ENCODE data around the gene VTCN1.

DNA sequence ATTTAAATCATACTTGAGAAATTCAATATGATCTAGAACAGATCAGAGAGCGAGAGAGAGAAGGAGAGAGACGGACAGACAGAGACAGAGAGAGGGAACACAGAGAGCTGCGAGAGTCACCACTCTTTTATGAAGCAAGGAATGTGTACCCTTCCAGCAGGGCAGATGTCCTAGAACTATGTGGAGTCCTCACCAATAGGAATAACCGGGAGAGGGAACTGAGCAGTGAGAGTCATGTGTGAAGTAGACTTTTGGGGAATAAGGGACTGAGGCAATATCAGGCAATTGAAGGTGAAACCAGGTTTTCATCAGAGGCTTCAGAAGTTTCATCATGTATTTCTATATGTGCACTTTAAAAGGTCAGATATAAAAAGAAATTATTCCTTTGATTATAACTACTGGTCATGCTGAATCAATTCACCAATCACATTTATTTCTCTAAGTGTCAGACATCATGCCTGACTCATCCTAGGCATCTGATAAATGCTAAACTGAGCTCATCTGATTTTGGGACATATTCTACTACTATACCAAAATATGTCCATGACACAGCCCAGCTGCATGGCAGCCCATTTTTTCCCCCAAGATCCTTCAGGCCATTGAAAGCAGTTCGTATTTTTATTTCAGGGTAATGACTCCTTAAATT lies 22.4 kb downstream of the VTCN1 start:
- TF ChIP-seq RNF2 (IDR thresholded peaks at IDR 0.05; ENCODE audit: borderline replicate concordance, low read depth), result no peak
- TF ChIP-seq, protein P1, sequence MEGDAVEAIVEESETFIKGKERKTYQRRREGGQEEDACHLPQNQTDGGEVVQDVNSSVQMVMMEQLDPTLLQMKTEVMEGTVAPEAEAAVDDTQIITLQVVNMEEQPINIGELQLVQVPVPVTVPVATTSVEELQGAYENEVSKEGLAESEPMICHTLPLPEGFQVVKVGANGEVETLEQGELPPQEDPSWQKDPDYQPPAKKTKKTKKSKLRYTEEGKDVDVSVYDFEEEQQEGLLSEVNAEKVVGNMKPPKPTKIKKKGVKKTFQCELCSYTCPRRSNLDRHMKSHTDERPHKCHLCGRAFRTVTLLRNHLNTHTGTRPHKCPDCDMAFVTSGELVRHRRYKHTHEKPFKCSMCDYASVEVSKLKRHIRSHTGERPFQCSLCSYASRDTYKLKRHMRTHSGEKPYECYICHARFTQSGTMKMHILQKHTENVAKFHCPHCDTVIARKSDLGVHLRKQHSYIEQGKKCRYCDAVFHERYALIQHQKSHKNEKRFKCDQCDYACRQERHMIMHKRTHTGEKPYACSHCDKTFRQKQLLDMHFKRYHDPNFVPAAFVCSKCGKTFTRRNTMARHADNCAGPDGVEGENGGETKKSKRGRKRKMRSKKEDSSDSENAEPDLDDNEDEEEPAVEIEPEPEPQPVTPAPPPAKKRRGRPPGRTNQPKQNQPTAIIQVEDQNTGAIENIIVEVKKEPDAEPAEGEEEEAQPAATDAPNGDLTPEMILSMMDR (IDR thresholded peaks at IDR 0.05), result no peak
- TF ChIP-seq POLR2A (IDR thresholded peaks at IDR 0.05; ENCODE audit: low read length), result no peak
- no peak for TF ChIP-seq JUNB (IDR thresholded peaks at IDR 0.05)
- no peak for TF ChIP-seq RCOR1 (IDR thresholded peaks at IDR 0.05; ENCODE audit: low read depth, low read length)
- TF ChIP-seq RFX5 (IDR thresholded peaks at IDR 0.05), result no peak

Data from A549 (cell line).